Measurements from ENCODE around the gene GCH1.
A peak's percentile ranks its signal among the peaks of the same experiment; 100 is the strongest.
"Not testable (repeated sequence)": the region's sequence is repeated elsewhere in the genome, so short reads cannot be mapped to it uniquely, and the experiment has no call there.

Gene GCH1

DNA sequence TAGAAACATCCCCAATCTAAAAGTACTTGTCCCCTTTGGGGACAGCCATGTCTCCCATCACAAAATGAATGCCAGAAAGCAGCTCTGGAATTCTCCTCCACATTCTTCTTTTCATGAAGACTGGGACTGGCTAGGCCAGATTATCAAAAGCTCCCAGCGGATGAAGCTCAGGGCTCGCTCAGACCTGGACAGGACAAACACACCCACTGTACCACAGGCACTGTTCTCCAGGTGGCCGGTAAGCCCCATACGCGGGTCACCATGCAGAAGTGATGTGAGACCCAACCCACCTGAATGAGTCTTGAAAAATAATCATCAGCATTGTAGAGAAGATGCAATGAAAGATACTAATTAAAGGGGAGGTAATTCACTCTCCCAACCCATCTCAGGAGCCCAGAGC, 85.1 kb downstream of the GCH1 start:
- DNase-seq: no peak

GRCh38 chr14:54816450-54816849, 86.2 kb downstream of the GCH1 start:
- DNase-seq: no peak

DNA sequence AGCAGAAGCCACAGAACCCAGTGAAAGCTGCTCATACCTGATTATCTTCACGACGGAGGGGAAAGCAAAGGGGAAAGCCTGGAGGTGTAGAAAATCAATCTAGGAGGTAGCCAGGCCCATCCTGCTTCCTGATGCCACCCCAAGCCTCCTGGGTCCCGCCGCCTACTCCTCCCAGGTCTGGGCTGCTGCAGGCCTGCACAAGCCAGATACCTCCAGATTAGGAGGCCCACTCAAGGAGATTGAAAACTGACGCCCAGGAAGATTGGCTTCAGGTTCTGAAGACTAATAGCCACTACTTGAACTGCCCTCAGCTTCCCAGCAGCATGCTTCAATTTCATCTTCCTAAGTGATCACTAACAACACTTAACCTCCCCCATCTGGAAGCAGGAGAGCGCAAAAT, 87.1 kb downstream of the GCH1 start:
- no peak for DNase-seq

GRCh38 chr14:54815016-54815415, 87.6 kb downstream of the GCH1 start:
- no peak for DNase-seq

DNA sequence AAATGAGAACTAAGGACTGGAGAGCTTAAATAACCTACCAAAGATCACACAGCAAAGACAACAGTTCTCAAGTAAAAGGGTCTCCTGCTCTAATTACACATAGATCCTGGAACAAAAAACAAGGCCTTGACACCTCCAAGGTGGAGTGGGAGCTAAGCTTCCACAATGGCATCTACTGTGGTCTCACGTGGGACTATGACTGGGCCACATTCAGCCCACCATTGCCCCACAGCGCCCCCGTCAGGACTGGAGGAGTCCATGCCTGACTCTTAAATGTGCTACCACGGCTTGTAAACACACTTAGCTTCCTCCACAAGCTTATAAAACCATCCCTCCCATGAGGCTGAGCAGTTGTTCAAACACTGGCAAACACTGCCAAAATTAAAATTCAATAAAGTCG, 88.5 kb downstream of the GCH1 start:
- no peak for DNase-seq

DNA sequence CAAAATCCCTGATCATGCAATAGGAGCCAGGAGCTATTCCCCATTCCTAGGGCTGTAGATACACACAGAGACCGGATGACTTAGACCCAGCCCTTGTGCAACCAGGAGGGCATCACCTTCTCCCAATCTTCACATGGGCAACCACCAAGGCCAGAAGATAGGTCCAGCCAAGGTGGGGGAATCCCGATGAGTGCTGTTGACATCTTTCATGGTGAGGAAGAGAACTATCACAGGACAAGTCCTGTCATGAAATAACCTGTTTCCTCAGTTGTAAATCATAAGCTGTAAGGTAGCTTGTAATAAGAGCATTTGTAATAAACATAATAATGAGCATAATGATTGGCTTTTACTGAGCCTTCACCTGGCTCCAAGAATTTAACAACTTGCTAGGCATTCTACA, 89.5 kb downstream of the GCH1 start:
- no peak for DNase-seq

DNA sequence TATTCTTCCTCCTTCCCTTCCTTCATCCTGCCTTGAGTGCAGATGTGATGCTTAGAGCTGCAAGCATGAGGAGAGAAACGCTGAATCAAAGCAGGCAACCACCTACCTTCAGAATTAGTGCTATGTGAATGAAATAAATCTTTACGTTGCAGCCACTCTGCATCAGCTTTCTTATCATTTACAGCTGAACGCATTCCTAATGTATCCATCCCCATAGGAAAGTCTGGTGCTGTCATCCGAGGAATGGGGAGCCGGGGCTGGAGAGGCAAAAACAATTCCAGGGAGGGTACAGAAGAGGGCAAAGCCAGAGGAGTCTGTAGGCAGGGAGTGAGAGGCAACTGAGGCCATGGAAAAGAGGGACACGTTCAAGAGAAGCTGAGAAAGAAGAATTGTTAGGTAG, 90.0 kb downstream of the GCH1 start:
- no peak for DNase-seq

- DNase-seq: no peak
These were observed 92.9 kb downstream of the GCH1 start for GRCh38 chr14:54809767-54810166.

DNA sequence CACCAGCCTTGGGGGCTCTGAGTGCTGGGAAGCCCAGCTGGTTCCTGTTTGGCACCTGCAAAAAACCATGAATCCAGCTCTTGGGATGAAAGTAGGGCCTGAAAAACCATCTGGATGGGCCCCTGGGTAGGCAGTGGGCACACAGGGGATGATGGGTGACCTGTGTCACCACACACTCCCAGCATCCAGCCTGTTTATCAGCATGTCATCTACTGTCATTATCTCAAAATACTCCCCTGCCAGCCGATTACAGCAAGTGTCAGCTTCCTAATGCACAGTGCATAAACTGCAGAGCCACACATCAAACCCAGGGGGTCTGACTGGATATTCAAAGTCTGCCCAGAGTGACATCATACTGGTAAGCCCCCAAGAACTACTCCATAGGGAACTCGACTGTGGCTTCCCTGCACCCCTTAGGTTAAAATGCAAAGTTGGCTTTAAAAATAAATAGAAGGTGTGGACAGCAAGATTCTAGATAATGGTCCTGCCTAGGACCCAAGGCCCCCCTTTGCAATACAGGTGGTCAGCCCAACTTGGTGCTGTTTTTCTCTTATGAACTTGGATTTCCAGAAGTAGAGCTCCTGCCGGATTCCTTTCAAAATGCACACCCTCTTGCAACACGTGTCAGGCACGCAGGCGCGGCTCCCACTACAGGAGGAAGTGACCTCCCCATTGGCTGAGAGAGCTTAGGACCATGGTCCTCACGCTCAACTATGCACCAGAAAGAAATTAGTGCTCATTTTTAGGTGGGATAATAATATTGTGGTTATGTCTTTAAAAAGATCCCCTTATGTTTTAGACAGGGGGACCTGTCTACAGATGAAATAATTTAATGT, 94.1 kb downstream of the GCH1 start:
- DNase-seq: no peak

- DNase-seq: no peak
These were observed 94.7 kb downstream of the GCH1 start for GRCh38 chr14:54807881-54808280.

DNA sequence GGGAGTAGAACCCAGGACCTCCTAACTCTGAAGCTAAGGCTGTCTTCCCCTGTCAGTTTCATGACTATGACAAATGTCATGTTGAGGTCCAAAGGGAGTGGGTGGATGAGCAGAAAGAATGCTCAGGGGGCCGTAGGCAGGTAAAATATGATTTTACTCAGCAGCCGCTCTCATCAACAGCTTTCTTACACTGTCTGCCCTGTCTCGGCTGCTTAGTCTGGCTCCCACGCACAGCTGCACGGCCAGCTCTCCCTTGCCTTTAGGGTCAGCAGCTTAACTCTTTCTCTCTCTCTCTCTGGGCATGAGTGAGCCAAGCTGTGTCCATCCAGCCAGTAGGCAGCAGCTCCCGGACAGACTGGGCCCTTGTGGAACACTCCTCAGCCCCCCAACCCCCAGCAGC, 95.2 kb downstream of the GCH1 start:
- no peak for DNase-seq

DNA sequence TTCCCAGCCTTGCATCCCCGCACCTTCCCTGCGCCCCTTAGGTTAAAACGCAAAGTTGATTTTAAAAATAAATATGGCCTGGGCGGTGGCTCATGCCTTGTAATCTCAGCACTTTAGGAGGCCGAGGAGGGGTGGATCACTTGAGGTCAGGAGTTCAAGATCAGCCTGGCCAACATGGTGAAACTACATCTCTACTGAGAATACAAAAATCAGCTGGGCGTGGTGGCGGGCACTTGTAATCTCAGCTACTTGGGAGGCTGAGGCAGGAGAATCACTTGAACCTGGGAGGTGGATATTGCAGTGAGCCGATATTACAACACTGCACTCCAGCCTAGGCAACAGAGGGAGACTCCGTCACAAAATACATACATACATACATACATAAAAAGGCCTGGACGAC, 96.0 kb downstream of the GCH1 start:
- no peak for DNase-seq

GRCh38 chr14:54805445-54806322, 96.9 kb downstream of the GCH1 start:
- peak; percentile 60 to 76 for DNase-seq

DNA sequence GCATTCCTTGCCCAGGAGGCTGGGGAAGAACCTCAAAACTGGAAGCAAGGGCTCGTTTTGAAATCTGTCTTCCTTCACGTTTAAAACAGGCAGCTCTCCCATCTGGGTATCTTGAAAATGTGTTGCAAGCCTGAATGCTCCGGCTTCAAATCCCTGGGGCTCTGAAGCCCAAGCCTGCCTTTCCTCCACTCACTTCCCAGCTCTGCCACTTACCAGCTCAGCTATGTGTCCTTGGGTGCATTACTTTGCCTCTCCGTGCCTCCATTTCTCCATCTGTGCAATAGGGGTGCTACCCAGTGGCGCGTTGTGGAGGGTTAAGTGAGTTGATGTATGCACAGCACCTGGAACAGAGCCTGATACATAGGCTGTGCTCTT, 97.6 kb downstream of the GCH1 start:
- no peak for DNase-seq

DNA sequence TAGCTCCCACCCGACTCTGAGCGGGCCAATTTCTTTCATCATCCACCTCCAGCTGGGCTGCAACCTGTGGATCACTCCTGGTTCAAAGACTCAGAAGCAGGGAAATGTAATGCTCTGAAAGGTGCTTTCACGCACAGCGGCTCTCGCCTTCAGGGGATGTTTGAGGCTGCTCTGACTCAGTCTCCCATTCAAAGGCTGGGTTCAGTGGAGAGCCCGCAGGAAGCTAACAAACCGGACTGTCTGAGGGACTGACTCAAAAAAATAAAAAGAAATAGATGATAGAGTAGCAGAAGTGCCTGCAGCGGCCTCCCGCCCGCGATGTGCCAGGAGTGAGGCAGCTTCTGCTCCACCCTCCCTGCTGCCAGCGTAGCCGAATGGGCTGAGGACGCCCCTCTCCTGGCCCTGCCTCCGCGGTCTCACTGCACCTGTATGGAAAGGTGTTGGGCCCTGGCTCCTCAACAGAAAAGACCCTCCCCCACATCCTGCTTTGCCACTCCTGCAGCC, 98.0 kb downstream of the GCH1 start:
- DNase-seq: no peak

DNA sequence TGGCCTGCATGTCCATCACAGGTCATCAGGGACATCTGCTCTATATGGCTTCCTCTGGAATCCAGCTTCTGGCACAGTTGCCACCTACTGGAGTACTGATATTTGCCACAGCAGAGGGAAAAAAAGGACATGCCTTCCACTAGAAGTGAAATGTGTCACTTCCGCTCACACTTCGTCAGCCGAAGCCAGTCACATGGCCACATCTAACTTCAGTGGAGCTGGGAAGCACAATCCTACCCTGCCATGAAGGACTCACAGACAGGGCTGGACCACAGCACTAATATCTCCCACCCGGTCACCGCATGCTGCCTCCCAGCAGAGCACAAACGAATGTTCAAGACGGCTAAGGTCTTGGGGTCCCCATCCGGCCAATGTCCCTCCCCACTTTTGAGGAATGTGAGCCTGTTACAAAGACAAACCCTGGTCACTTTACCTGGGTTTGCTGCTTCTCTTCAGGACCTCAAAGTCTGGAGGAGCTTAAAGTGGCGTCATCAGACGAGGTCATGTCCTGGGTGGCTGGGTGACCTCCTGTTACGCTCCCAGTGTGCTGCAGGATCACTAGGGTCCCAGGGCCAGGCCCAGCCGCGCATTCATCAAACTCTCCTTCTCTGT, 98.6 kb downstream of the GCH1 start:
- no peak for DNase-seq

- no peak for DNase-seq
These were observed 99.2 kb downstream of the GCH1 start for GRCh38 chr14:54803396-54803795.

DNA sequence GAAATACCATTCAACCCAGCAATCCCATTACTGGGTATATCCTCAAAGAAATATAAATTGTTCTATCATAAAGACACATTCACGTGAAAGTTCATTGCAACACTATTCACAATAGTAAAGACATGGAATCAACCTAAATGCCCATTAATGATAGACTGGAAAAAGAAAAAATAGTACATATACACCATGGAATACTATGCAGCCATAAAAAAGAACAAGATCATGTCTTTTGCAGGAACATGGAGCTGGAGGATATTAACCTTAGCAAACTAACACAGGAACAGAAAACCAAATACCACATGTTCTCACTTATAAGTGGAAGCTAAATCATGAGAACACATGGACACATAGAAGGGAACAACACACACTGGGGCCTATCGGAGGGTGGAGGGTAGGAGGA, 101.1 kb downstream of the GCH1 start:
- DNase-seq: not testable (repeated sequence)

DNA sequence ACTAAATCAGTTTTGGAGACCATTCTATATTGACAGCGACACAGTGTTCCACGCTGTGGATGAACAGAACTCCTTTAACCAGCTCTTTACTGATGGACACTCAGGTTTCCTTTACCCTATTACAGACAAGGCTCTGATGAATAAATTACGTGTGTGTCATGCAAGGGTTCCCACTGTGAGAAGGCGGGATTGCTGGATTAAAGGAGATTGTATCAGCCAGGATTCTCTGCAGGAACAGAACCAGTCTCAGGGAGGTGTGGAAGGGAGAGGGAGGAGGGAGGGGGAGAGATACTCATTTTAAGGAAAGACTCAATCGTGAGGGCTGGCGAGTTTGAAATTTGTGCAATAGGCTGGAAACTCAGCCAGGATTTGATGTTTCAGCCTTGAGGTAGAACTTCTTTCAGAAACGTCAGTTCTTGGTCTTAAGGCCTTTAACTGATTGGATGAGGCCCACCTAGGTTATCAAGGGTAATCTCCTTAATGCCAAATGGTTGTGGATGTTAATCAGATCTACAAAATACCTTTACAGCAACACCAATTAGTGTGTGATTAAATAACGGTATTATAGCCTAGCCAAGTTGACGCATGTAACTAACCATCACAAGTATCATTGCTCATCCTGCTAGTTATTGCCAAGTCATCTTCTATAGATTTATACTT, 104.0 kb downstream of the GCH1 start:
- no peak for DNase-seq

GRCh38 chr14:54797986-54798385, 104.6 kb downstream of the GCH1 start:
- DNase-seq: no peak

GRCh38 chr14:54797556-54797955, 105.1 kb downstream of the GCH1 start:
- DNase-seq: no peak

DNA sequence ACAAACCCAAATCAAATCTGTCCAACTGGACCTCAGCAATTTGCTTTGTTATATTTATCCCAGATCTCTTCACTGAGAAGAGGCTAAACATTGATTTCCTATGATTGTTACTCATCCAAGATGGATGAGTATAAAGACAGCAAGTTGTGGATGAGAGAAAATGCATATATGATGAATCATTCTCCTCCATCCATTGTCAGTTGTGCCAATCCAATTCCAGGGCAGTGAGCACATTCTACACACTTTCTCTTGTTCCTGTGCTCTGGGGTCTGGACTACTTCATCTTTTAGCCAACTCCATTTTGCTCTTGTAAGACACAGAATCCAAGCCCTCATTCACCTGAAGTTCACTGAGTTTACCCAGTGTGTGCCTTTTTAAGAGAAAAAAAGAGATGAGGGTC, 105.7 kb downstream of the GCH1 start:
- DNase-seq: no peak

- no peak for DNase-seq
These were observed 107.8 kb downstream of the GCH1 start for GRCh38 chr14:54794796-54795195.

Measured in stimulated activated CD4-positive, alpha-beta T cell treated with anti-CD3 and anti-CD28 coated beads, Interleukin-4, amount 100 ng/mL, for 4 hours (primary cell).